GM23338 (cell line): Measurements from ENCODE around the gene SCOC. TPM values are rescaled to one million over a fixed set of nuclear protein-coding genes. Genes with fewer than 3 reads are reported as not detected.

ENCODE experiments used
- ATAC-seq: fragments of 200-7000 bp; cut with Tn5 transposase; 3 replicates; pipeline ENCODE4 v1.9.1; 2020
- DNase-seq: peaks from one replicate; pipeline ENCODE4 v3.0.0-alpha.2; 2015; ENCODE audit warnings: low spot score
- H2AFZ ChIP-seq: fragments of 200-600 bp; sonication (generic); 2 replicates; pipeline ENCODE4 v1.8.0; 2016; ENCODE audit warnings: antibody characterized with exemption, mild to moderate bottlenecking, moderate library complexity
- H3F3A ChIP-seq: fragments of 200-600 bp; sonication (generic); replicated peaks from 2 replicates; pipeline ENCODE4 v1.8.0; 2017; ENCODE audit warnings: antibody characterized with exemption, mixed run types, low read depth
- H3K27ac ChIP-seq: fragments of 200-600 bp; sonication (generic); 2 replicates; pipeline ENCODE4 v1.6.1; 2016; ENCODE audit warnings: low read depth
- H3K27me3 ChIP-seq: fragments of 200-600 bp; sonication (generic); 2 replicates; pipeline ENCODE4 v1.8.0; 2016; ENCODE audit warnings: mild to moderate bottlenecking, mixed run types, moderate library complexity; ENCODE audit not compliant: insufficient read depth
- H3K36me3 ChIP-seq: fragments of 200-600 bp; sonication (generic); 2 replicates; pipeline ENCODE4 v1.8.0; 2016; ENCODE audit warnings: mild to moderate bottlenecking; ENCODE audit not compliant: insufficient read depth
- H3K4me1 ChIP-seq: fragments of 200-600 bp; sonication (generic); 2 replicates; pipeline ENCODE4 v1.8.0; 2016; ENCODE audit warnings: mild to moderate bottlenecking, moderate library complexity; ENCODE audit not compliant: insufficient read depth
- H3K4me2 ChIP-seq: fragments of 200-600 bp; sonication (generic); 2 replicates; pipeline ENCODE4 v1.7.1; 2017; ENCODE audit warnings: mixed run types
- H3K4me3 ChIP-seq: fragments of 200-600 bp; sonication (generic); 2 replicates; pipeline ENCODE4 v1.6.1; 2016; ENCODE audit warnings: mixed run types
- H3K79me2 ChIP-seq: fragments of 200-600 bp; sonication (generic); replicated peaks from 2 replicates; pipeline ENCODE4 v1.8.0; 2017; ENCODE audit warnings: mild to moderate bottlenecking; ENCODE audit not compliant: insufficient read depth
- H3K9me2 ChIP-seq: fragments of 200-600 bp; sonication (generic); 2 replicates; pipeline ENCODE4 v1.8.0; 2017; ENCODE audit not compliant: insufficient read depth
- H4K20me1 ChIP-seq: fragments of 200-600 bp; sonication (generic); replicated peaks from 2 replicates; pipeline ENCODE4 v1.8.0; 2017; ENCODE audit warnings: mild to moderate bottlenecking; ENCODE audit not compliant: insufficient read depth
- H3K27ac Mint-ChIP-seq: 2 replicates; pipeline ENCODE4 v1.8.0; 2020; ENCODE audit warnings: inconsistent platforms, mild to moderate bottlenecking, moderate library complexity, mixed read lengths
- H3K27me3 Mint-ChIP-seq: 3 replicates; pipeline ENCODE4 v1.8.0; 2022; ENCODE audit warnings: low read depth, mild to moderate bottlenecking, moderate library complexity, mixed read lengths, inconsistent platforms; ENCODE audit not compliant: insufficient read depth, poor library complexity
- H3K36me3 Mint-ChIP-seq: 3 replicates; pipeline ENCODE4 v1.8.0; 2021; ENCODE audit warnings: low read depth, mild to moderate bottlenecking, inconsistent platforms, moderate library complexity, mixed read lengths
- H3K4me1 Mint-ChIP-seq: 3 replicates; pipeline ENCODE4 v1.8.0; 2020; ENCODE audit warnings: mild to moderate bottlenecking, inconsistent platforms, mixed read lengths
- H3K4me3 Mint-ChIP-seq: 3 replicates; pipeline ENCODE4 v1.8.0; 2021; ENCODE audit warnings: moderate library complexity, mild to moderate bottlenecking, inconsistent platforms, mixed read lengths
- H3K9me3 Mint-ChIP-seq: 3 replicates; pipeline ENCODE4 v1.8.0; 2020; ENCODE audit warnings: moderate library complexity, mild to moderate bottlenecking, inconsistent platforms, mixed read lengths
- JUNB ChIP-seq: IDR thresholded peaks from one replicate; pipeline ENCODE4 v1.6.1; 2016; ENCODE audit warnings: antibody characterized with exemption; ENCODE audit not compliant: unreplicated experiment
- POLR2AphosphoS5 ChIP-seq: IDR thresholded peaks from 2 replicates; pipeline ENCODE4 v1.6.1; 2016; ENCODE audit warnings: antibody characterized with exemption, low read depth
- ZNF114 ChIP-seq: fragments of 250-450 bp; sonication (Bioruptor Pico); IDR thresholded peaks from 2 replicates; pipeline ENCODE4 v1.5.0; 2020; ENCODE audit warnings: mild to moderate bottlenecking, moderate library complexity
- polyA plus RNA-seq: library from polyadenylated mRNA; unstranded; fragments of >200 nt; fragmentation: Nextera tagmentation; extraction: Ambion mirVana; gene quantifications from 2 replicates; pipeline ENCODE4 v1.2.1, GENCODE V29; 2016
- total RNA-seq: library from RNA; depleted of rRNA; stranded (reverse); fragments of >200 nt; shearing (Covaris generic); gene quantifications from 2 replicates; pipeline ENCODE4 v1.2.3, GENCODE V29; 2014
- TF ChIP-seq, protein P1 (sequence below): IDR thresholded peaks from one replicate; pipeline ENCODE4 v1.6.1; 2018; ENCODE audit warnings: antibody characterized with exemption; ENCODE audit not compliant: unreplicated experiment
- TF ChIP-seq, protein P2 (sequence below): fragments of 250-450 bp; sonication (Bioruptor Pico); IDR thresholded peaks from 2 replicates; pipeline ENCODE4 v1.5.0; 2020; ENCODE audit warnings: mild to moderate bottlenecking, moderate library complexity

SCOC gene
- total and polyA plus RNA-seq, 2 experiments from 2014 or later: 47.2 to 59.5 TPM

DNA sequence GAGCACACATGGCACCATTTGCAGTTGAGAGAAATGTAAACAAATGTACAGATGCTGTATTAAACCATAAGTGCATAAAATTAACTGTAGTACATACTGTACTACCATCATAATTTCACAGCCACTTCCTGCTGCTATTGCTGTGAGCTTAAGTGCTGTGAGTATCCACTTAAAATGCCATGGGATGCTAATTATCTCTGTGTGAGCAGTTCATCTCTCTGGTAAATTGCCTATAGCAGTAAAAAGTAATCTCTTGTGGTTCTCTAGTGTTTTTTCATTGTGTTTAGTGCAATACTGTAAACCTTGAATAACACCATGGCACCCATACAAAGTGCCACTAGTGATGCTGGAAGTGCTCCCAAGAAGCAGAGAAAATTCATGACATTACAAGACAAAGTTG is 9.9 kb upstream of the SCOC start:
- H3K4me1 Mint-ChIP-seq: no peaks in the 10 kb centered on the region
- no peaks in the 10 kb centered on the region for H3F3A ChIP-seq
- H3K9me3 Mint-ChIP-seq: no peaks in the 10 kb centered on the region
- no peaks in the 10 kb centered on the region for H3K36me3 ChIP-seq
- H3K4me2 ChIP-seq: no peak overlapping the region
- no peak overlapping the region for H3K27ac ChIP-seq
- no peak overlapping the region for H3K4me3 ChIP-seq
- ATAC-seq (no peak), DNase-seq (no peak)
- TF ChIP-seq JUNB: no peak
- TF ChIP-seq, protein P1, sequence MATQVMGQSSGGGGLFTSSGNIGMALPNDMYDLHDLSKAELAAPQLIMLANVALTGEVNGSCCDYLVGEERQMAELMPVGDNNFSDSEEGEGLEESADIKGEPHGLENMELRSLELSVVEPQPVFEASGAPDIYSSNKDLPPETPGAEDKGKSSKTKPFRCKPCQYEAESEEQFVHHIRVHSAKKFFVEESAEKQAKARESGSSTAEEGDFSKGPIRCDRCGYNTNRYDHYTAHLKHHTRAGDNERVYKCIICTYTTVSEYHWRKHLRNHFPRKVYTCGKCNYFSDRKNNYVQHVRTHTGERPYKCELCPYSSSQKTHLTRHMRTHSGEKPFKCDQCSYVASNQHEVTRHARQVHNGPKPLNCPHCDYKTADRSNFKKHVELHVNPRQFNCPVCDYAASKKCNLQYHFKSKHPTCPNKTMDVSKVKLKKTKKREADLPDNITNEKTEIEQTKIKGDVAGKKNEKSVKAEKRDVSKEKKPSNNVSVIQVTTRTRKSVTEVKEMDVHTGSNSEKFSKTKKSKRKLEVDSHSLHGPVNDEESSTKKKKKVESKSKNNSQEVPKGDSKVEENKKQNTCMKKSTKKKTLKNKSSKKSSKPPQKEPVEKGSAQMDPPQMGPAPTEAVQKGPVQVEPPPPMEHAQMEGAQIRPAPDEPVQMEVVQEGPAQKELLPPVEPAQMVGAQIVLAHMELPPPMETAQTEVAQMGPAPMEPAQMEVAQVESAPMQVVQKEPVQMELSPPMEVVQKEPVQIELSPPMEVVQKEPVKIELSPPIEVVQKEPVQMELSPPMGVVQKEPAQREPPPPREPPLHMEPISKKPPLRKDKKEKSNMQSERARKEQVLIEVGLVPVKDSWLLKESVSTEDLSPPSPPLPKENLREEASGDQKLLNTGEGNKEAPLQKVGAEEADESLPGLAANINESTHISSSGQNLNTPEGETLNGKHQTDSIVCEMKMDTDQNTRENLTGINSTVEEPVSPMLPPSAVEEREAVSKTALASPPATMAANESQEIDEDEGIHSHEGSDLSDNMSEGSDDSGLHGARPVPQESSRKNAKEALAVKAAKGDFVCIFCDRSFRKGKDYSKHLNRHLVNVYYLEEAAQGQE: no peak
- TF ChIP-seq POLR2AphosphoS5: no peak
- TF ChIP-seq, protein P2, sequence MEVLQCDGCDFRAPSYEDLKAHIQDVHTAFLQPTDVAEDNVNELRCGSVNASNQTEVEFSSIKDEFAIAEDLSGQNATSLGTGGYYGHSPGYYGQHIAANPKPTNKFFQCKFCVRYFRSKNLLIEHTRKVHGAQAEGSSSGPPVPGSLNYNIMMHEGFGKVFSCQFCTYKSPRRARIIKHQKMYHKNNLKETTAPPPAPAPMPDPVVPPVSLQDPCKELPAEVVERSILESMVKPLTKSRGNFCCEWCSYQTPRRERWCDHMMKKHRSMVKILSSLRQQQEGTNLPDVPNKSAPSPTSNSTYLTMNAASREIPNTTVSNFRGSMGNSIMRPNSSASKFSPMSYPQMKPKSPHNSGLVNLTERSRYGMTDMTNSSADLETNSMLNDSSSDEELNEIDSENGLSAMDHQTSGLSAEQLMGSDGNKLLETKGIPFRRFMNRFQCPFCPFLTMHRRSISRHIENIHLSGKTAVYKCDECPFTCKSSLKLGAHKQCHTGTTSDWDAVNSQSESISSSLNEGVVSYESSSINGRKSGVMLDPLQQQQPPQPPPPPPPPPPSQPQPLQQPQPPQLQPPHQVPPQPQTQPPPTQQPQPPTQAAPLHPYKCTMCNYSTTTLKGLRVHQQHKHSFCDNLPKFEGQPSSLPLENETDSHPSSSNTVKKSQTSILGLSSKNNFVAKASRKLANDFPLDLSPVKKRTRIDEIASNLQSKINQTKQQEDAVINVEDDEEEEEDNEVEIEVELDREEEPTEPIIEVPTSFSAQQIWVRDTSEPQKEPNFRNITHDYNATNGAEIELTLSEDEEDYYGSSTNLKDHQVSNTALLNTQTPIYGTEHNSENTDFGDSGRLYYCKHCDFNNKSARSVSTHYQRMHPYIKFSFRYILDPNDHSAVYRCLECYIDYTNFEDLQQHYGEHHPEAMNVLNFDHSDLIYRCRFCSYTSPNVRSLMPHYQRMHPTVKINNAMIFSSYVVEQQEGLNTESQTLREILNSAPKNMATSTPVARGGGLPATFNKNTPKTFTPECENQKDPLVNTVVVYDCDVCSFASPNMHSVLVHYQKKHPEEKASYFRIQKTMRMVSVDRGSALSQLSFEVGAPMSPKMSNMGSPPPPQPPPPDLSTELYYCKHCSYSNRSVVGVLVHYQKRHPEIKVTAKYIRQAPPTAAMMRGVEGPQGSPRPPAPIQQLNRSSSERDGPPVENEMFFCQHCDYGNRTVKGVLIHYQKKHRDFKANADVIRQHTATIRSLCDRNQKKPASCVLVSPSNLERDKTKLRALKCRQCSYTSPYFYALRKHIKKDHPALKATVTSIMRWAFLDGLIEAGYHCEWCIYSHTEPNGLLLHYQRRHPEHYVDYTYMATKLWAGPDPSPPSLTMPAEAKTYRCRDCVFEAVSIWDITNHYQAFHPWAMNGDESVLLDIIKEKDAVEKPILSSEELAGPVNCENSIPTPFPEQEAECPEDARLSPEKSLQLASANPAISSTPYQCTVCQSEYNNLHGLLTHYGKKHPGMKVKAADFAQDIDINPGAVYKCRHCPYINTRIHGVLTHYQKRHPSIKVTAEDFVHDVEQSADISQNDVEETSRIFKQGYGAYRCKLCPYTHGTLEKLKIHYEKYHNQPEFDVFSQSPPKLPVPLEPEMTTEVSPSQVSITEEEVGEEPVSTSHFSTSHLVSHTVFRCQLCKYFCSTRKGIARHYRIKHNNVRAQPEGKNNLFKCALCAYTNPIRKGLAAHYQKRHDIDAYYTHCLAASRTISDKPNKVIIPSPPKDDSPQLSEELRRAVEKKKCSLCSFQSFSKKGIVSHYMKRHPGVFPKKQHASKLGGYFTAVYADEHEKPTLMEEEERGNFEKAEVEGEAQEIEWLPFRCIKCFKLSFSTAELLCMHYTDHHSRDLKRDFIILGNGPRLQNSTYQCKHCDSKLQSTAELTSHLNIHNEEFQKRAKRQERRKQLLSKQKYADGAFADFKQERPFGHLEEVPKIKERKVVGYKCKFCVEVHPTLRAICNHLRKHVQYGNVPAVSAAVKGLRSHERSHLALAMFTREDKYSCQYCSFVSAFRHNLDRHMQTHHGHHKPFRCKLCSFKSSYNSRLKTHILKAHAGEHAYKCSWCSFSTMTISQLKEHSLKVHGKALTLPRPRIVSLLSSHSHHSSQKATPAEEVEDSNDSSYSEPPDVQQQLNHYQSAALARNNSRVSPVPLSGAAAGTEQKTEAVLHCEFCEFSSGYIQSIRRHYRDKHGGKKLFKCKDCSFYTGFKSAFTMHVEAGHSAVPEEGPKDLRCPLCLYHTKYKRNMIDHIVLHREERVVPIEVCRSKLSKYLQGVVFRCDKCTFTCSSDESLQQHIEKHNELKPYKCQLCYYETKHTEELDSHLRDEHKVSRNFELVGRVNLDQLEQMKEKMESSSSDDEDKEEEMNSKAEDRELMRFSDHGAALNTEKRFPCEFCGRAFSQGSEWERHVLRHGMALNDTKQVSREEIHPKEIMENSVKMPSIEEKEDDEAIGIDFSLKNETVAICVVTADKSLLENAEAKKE (CRISPR knock-in tag): no peak
- no peak for TF ChIP-seq ZNF114 (CRISPR knock-in tag)
- no peaks in the 10 kb centered on the region for H3K27me3 ChIP-seq
- H3K27ac Mint-ChIP-seq: no peak overlapping the region
- no peaks in the 10 kb centered on the region for H3K79me2 ChIP-seq
- H3K4me3 Mint-ChIP-seq: no peak overlapping the region
- no peaks in the 10 kb centered on the region for H4K20me1 ChIP-seq
- H3K36me3 Mint-ChIP-seq: no peaks in the 10 kb centered on the region
- H3K4me1 ChIP-seq: no peaks in the 10 kb centered on the region
- no peak overlapping the region for H2AFZ ChIP-seq
- H3K9me2 ChIP-seq: no peaks in the 10 kb centered on the region
- no peaks in the 10 kb centered on the region for H3K27me3 Mint-ChIP-seq
